ENCODE data around the gene PDCD1.

The PDCD1 gene

GRCh38 chr2:241895712-241896641 lies 37.3 kb upstream of the PDCD1 start:
- DNase-seq (ENCODE audit: low read depth in 2 of 2), result no peak

- no peak for DNase-seq (ENCODE audit: low read depth in 2 of 2)
Measured at GRCh38 chr2:241895427-241895711, 36.7 kb upstream of the PDCD1 start.

- DNase-seq (ENCODE audit: low read depth in 2 of 2), result no peak
Measured at GRCh38 chr2:241894681-241895426, 36.2 kb upstream of the PDCD1 start.

- DNase-seq (ENCODE audit: low read depth in 2 of 2), result no peak
Measured at GRCh38 chr2:241894056-241894641, 35.5 kb upstream of the PDCD1 start.

GRCh38 chr2:241893265-241893664 lies 34.6 kb upstream of the PDCD1 start:
- DNase-seq (ENCODE audit: low read depth in 2 of 2), result no peak

GRCh38 chr2:241892299-241893137 lies 33.8 kb upstream of the PDCD1 start:
- no peak for DNase-seq (ENCODE audit: low read depth in 2 of 2)

- DNase-seq (ENCODE audit: low read depth in 2 of 2), result no peak
Measured at GRCh38 chr2:241891988-241892298, 33.2 kb upstream of the PDCD1 start.

GRCh38 chr2:241891315-241891987 lies 32.8 kb upstream of the PDCD1 start:
- DNase-seq (ENCODE audit: low read depth in 2 of 2), result no peak

- DNase-seq (ENCODE audit: low read depth in 2 of 2), result no peak
Measured at GRCh38 chr2:241890524-241891235, 32.0 kb upstream of the PDCD1 start.

- DNase-seq (ENCODE audit: low read depth in 2 of 2), result no peak
Measured at GRCh38 chr2:241888641-241889040, 29.9 kb upstream of the PDCD1 start.

- DNase-seq (ENCODE audit: low read depth in 2 of 2), result no peak
Measured at GRCh38 chr2:241887806-241888522, 29.3 kb upstream of the PDCD1 start.

- DNase-seq (ENCODE audit: low read depth in 2 of 2), result no peak
Measured at GRCh38 chr2:241886840-241887447, 28.2 kb upstream of the PDCD1 start.

- no peak for DNase-seq (ENCODE audit: low read depth in 2 of 2)
Measured at GRCh38 chr2:241885946-241886643, 27.4 kb upstream of the PDCD1 start.

- DNase-seq (ENCODE audit: low read depth in 2 of 2), result no peak
Measured at GRCh38 chr2:241885291-241885945, 26.7 kb upstream of the PDCD1 start.

GRCh38 chr2:241884951-241885290 lies 26.2 kb upstream of the PDCD1 start:
- DNase-seq (ENCODE audit: low read depth in 2 of 2), result no peak

- peak; percentile 59 to 76 for DNase-seq (ENCODE audit: low read depth in 2 of 2)
Measured at GRCh38 chr2:241882091-241882625, 23.5 kb upstream of the PDCD1 start.

GRCh38 chr2:241880311-241881073 lies 21.8 kb upstream of the PDCD1 start:
- DNase-seq (ENCODE audit: low read depth in 2 of 2), result no peak

GRCh38 chr2:241879326-241879725 lies 20.6 kb upstream of the PDCD1 start:
- DNase-seq (ENCODE audit: low read depth in 2 of 2), result no peak

Measured in stimulated activated CD8-positive, alpha-beta memory T cell treated with anti-CD3 and anti-CD28 coated beads, Interleukin-7, amount 100 ng/mL, for 4 hours (primary cell).